ENCODE measurements around the gene RPS24.
A peak's percentile ranks its signal among the peaks of the same experiment; 100 is the strongest.
"Not testable (repeated sequence)": the region's sequence is repeated elsewhere in the genome, so short reads cannot be mapped to it uniquely, and the experiment has no call there.

Gene RPS24

DNA sequence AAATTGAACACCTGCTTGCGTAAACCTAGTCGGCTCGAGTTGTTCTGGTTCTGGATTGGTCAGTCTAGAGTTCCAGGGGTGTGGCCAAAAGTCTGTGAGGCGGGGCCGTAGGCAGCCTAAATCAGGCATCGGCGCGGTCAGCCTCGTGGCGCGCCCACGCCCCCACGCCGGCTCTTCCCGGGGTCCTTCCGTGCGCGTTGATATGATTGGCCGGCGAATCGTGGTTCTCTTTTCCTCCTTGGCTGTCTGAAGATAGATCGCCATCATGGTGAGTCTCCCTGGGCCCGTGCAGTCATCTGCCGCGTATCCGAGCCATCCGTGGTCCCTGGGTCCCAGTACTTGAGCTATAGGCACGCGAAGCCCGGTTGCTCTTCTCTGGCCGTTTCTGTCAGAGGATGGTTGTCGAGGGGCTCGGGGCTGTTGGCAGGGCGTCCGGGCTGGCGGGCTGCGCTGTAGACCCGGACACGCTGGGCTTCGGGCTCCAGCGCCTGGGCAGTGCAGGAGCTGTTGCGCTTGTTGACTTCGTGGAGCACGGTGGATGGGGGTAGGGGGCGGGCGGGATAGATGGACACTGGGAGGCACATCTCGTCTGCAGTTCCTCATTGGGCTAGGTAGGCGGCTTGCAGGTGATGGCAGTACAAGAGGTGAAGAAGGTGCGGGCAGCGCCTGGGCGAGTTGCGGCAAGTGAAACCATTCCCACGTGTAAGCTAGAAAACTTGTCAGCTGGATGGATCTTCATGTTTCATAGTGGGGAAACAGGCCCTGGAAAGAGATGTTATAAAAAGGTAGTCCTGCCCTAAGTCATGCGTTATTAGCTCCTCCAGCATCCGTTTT, at the start of gene RPS24:
RPS24 (plus strand) TSS at position 227 of the 834 bp plus-strand sequence; CDS start at position 266, 39 bp downstream.
- peak; percentile 92 for DNase-seq (ENCODE audit: low read depth, low spot score)

DNA sequence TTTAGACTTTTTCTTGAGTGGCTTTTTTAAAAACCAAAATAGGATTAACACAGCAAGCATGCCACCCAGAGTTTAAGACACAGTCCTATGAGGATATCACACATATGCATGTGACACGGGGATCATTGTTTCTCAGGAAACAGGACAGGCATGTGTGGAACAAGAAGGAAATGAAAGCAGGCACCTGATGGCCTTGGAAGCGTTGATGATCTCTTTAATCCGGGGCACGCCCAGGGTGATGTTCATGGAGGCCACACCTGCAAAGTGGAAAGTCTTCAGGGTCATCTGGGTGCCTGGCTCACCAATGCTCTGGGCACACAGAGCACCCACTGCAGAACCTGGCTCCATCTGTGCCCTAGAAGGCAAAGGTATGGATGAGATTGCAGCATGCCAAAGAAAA, 48.7 kb upstream of the RPS24 start:
- DNase-seq (ENCODE audit: low read depth, low spot score): no peak

- DNase-seq (ENCODE audit: low read depth, low spot score): no peak
These were observed 45.9 kb upstream of the RPS24 start for GRCh38 chr10:77987671-77988255.

DNA sequence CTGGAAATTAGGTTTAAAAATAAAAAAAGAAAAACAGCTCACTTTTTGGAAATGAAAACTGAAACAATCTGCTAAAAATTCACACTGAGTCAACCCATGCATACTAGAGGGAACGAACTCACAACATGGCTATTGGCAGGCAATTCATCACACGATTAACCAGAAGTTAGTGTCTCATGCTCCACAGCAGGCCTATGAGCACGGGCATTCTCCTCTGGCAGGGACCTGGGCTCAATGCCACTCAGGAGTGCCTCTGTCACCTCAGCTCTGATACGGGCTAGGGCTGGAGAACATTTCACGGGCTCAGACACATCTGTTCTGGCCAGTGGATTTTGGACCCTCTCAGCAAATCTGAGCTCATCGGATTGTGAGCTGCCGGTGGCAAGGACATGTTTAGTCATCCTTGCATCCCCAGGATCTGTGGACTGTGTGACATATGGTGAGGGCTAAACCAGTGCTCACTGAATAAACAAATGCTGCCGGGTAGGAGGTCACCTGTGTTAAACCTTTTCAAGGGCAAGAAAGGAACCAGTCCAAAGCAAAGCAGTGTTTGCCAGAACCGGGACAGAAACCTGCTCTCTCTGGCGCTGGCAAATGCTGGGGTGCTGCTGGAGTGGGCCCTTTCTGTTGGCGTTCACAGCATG, 44.5 kb upstream of the RPS24 start:
- no peak for DNase-seq (ENCODE audit: low read depth, low spot score)

- DNase-seq (ENCODE audit: low read depth, low spot score): no peak
These were observed 40.0 kb upstream of the RPS24 start for GRCh38 chr10:77993620-77994019.

GRCh38 chr10:77998780-77999179, 34.9 kb upstream of the RPS24 start:
- DNase-seq (ENCODE audit: low read depth, low spot score): not testable (repeated sequence)

DNA sequence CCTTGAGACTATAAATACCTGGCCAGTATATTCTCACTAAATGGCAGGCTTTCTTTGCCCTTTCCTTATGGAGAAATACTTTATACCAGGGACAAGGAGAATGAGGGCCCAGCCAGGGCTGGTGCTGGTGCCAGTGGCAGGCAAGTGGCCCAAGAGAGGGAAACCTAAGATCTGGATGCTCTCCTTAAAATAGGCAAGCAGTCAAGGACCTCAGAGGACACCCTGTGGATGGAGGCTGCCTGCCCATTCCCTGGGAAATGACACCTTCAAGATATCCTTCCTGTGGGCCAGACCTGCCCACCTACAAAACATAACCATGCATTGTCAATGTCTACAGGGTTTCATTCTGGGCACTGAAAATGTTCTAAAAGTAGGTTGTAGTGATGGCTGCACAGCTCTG, 33.5 kb upstream of the RPS24 start:
- DNase-seq (ENCODE audit: low read depth, low spot score): no peak

DNA sequence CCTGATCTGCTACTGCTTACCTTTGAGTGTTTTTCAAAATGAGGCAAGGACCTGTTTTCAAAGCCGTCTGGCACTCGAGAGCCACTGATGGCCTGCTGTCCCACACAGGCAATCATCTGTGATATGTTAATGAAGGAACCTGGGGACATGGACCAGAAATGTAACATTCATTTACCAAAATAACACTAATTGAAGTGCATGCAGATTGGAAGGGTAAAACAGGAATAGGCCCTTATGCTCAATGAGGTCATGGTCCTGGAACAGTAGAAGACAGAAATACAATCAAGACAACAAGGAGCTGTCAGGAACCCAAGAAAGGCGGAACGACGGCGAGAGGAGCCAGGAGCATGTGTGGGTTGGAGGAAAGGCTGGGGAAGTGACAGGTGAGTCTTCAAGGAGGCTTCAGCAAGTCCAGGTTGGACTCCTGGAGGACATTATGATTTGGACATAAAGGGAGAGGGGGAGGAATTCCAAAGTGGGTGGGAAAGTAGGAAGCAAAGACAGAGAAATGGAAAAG, 32.6 kb upstream of the RPS24 start:
- no peak for DNase-seq (ENCODE audit: low read depth, low spot score)

DNA sequence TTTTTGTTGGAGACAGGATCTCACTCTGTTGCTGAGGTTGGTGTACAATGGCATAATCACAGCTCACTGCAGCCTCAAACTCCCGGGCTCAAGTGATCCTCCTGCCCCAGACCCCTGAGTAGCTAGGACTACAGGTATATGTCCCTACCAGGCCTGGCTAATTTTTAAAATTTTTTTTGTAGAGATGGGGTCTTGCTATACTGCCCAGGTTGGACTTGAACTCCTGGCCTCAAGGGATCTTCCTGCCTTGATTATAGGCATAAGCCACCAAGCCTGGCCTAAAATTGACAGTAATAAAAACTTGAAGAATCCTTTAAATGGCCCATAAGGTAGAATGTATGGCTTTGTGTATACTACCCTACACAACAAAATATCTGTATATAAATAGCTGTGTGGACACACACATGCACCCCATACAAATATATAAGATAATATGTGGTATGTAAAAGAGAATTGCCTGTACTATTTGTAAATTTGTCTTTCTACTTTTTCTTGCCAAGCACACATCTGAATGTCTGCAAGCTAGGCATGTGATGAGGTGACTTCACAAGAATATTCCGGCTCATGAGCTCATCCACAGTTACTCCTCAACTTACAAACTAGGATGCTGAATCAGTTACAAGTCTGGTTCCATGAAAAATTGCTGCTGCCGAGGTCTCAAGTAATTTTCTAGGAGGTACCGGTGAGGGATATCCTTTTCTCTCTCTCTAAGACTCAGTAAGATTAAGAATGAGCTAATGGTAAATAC, 30.9 kb upstream of the RPS24 start:
- no peak for DNase-seq (ENCODE audit: low read depth, low spot score)

DNA sequence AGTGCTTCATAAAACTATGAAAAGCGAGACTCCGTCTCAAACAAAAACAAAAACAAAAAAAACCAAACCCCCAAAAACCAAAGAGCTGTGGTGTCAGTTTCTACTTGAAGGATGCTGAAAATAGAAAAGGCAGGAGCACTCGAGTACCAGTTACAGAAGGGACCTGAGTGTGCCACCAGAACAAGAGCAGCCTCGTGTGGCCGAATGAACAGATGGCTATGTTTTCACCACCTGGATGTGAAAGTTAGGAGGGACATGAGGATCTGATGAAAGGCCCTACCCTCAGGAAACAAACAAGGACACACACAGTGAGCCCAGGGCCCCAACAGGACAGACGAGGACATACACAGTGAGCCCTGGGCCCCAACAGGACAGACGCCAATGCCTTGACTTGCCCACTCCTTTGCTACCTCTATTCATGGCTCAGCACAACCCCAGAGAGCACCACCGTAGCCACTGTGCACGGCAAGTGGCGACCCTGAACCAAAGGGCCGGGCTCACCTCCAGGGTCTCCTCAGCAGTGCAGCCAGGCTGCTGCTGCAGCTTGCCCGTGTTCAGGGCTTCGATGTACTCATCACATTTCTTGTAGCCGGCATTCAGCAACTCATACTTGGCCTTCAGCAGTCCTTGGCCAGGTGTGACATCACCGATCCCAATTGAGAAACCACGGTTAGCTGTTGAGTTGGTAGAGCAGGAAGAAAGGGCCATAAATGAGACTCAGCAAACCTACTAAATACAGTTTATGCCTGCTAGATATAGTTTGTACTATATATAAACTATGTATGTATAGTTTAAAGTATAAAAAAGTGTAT, 29.2 kb upstream of the RPS24 start:
- DNase-seq (ENCODE audit: low read depth, low spot score): no peak

- DNase-seq (ENCODE audit: low read depth, low spot score): no peak
These were observed 26.5 kb upstream of the RPS24 start for GRCh38 chr10:78007172-78007571.

DNA sequence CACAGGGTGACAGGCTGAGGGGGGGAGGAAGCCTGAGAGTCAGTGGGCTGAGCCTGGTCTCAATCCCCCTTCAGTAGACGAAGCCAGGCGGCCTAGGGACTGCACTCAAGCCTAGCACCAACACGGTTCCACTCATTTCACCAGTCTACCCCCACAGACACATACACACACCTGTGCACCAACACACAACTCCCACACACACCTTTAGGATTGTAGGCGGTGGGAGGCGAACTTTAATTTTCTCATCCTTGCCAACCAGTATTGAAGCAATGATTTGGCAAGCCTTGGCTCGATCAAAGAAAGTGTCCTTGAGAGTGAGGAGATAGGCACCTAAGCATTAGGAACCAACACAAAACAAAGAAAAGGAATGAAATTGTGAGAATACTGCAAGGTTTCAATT, 24.0 kb upstream of the RPS24 start:
- no peak for DNase-seq (ENCODE audit: low read depth, low spot score)

GRCh38 chr10:78010278-78010677, 23.4 kb upstream of the RPS24 start:
- no peak for DNase-seq (ENCODE audit: low read depth, low spot score)

DNA sequence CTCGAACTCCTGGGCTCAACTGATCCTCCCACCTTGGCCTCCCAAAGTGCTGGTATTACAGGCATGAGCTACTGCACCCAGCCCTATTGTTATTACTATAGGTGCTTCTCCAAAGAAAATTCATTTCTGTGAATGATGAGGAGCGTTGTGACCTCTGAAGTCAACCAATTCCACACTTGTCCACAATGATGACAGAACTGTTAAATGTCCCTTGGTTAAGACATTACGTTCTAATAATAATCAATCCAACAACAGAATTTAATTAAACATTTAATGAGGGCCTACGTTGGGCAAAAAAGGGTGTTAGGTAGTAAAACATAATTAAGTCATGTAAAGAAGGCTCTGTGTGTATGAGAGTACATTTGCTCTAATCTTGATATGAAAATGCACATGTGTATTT, 22.6 kb upstream of the RPS24 start:
- DNase-seq (ENCODE audit: low read depth, low spot score): no peak

- no peak for DNase-seq (ENCODE audit: low read depth, low spot score)
These were observed 20.1 kb upstream of the RPS24 start for GRCh38 chr10:78013564-78013963.

DNA sequence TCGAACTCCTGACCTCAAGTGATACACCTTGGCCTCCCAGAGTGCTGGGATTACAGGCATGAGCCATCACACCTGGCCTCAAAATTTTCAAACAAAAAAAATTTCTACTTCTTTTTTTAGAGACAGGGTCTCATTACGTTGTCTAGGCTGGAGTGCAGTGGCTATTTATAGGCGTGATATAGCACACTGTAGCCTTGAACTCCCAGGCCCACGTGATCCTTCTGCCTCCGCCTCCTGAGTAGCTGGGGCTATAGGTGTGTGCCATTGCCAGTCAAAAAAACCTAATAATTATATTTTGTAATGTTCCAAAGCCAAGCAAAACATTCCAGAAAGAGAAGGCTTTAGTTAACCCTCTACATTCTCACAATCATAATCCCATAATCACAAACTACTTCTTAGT, 18.1 kb upstream of the RPS24 start:
- no peak for DNase-seq (ENCODE audit: low read depth, low spot score)

GRCh38 chr10:78017856-78018255, 15.8 kb upstream of the RPS24 start:
- DNase-seq (ENCODE audit: low read depth, low spot score): no peak

DNA sequence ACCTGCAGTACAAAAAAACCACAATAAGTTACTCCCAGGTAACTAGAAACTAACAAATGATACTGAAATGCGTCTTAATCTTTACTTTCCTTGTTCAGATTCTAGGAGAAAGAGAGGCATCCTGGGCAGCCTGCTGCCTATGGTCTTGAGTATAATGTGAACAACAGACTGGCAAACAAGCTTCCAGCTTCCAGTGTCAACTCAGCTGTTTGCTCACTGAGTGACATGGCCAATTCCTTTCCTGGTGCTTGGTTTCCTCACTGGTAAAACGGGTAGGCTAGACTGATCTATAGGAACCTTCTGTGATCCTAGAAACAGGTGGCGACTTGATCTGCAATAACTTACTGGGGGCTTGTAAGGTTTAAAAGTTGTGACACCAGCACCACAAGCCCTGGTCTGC, 14.4 kb upstream of the RPS24 start:
- DNase-seq (ENCODE audit: low read depth, low spot score): no peak

DNA sequence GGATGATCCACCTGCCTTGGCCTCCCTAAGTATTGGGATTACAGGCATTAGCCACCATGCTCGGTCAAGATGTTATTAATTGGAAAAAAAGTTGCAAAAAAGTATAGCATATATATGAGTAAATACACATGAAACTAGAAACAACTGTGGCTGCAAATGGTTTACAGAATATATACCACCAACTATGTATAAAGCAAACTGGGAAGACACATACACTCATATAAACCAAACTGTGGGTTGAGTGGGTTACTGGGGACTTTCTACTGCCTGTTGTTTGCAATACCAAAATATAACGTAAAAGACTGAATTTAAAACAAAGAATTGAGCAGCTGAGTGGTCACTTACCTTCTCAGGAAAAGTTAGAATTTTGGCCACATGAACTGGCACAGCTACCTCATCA, 12.5 kb upstream of the RPS24 start:
- DNase-seq (ENCODE audit: low read depth, low spot score): no peak

DNA sequence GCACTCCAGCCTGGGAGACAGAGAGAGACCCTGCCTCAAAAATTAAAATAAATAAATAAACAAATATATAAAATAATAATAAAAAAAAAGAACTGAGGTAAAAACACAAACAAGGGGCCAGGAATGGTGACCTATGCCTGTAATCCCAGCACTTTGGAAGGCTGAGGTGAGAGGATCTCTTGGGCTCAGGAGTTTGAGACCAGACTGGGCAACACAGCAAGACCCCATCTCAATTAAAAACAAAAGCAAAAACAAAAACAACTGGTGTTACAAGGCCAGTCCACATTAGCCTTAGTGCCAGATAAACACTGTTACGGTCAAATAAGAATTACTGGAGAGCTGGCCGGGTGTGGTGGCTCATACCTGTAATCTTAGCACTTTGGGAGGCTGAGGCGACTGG, 9.9 kb upstream of the RPS24 start:
- no peak for DNase-seq (ENCODE audit: low read depth, low spot score)
